K562 (cell line): ENCODE data around the gene TMEM131.

Experiments used
- GATA2 ChIP-seq: sonication (generic); formaldehyde crosslinking; IDR thresholded peaks from 2 replicates; pipeline ENCODE4 v1.4.0; 2020; ENCODE audit warnings: mild to moderate bottlenecking, missing genetic modification reagents
- MAFK ChIP-seq: IDR thresholded peaks from 2 replicates; pipeline ENCODE4 v1.6.1; 2011; ENCODE audit warnings: low read length, improper control_type of control experiment
- NFIC ChIP-seq: fragments of 450-650 bp; IDR thresholded peaks from 2 replicates; pipeline ENCODE4 v1.6.1; 2017; ENCODE audit warnings: mild to moderate bottlenecking, inconsistent platforms
- NRF1 ChIP-seq, 2 experiments: fragments of 450-650 bp; IDR thresholded peaks in 1 of 2; conservative IDR thresholded peaks in 1 of 2; 2 replicates each; pipeline ENCODE4 v1.6.1; 2014; ENCODE audit warnings: mild to moderate bottlenecking in 2 of 2
- RB1 ChIP-seq: fragments of 450-650 bp; IDR thresholded peaks from 2 replicates; pipeline ENCODE4 v1.6.1; 2017; ENCODE audit warnings: low read depth, mild to moderate bottlenecking
- TAF1 ChIP-seq: IDR thresholded peaks from 2 replicates; pipeline ENCODE4 v1.6.1; 2011; ENCODE audit warnings: mild to moderate bottlenecking, low read length, moderate library complexity; ENCODE audit not compliant: insufficient read depth, control insufficient read depth, severe bottlenecking; ENCODE audit errors: extremely low read depth
- ZNF57 ChIP-seq: fragments of 450-650 bp; formaldehyde crosslinking; IDR thresholded peaks from 2 replicates; pipeline ENCODE4 v1.4.0; 2020; ENCODE audit warnings: mild to moderate bottlenecking, moderate library complexity
- TF ChIP-seq, protein P1 (sequence below): sonication (generic); formaldehyde crosslinking; IDR thresholded peaks from 2 replicates; pipeline ENCODE4 v1.8.0; 2023; ENCODE audit warnings: mild to moderate bottlenecking, missing genetic modification reagents
- TF ChIP-seq, protein P2 (sequence below), 3 experiments: IDR thresholded peaks in 2 of 3; conservative IDR thresholded peaks in 1 of 3; 2 replicates each; pipeline ENCODE4 v1.5.1; 2011 to 2012; ENCODE audit warnings: low read length in 3 of 3, mild to moderate bottlenecking in 3 of 3, control low read depth in 2 of 3, improper control_type of control experiment in 1 of 3, inconsistent platforms in 1 of 3, low read depth in 1 of 3, mixed read lengths in 1 of 3, moderate library complexity in 1 of 3; ENCODE audit not compliant: insufficient read depth in 2 of 3
- TF ChIP-seq, protein P3 (sequence below), 2 experiments: fragments of 450-650 bp; formaldehyde crosslinking in 1 of 2; IDR thresholded peaks; 2 replicates each; pipeline versions ENCODE4 v1.4.0 to v1.6.1; 2014 to 2020; ENCODE audit warnings: mild to moderate bottlenecking in 2 of 2, borderline replicate concordance in 1 of 2, low read depth in 1 of 2
- TF ChIP-seq, protein P4 (sequence below): fragments of 450-650 bp; formaldehyde crosslinking; IDR thresholded peaks from 2 replicates; pipeline ENCODE4 v1.4.0; 2022; ENCODE audit warnings: missing genetic modification characterization

DNA sequence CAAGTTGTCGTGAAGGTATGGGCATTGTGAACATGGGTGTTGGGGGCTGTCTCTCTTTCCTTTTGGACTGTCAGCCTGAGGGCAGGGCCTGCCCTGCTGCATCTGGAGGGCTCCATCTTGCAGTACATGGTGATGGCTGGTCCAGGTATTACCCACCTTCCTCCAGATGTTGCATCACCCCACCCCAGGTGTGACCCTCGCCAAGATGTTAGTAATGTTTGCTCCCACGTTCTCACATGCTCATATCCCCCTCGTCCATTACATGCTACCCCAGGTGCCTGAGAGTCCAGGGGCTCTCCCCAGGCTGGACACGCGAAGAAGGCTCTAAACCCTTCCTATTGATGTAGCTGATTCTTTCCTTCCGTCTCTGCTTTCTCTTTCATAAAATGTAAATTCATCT lies 268.5 kb downstream of the TMEM131 start:
- TF ChIP-seq NFIC (no peak), NRF1 (conservative IDR thresholded peaks at IDR 0.05 in 1 of 2, IDR thresholded peaks at IDR 0.05 in 1 of 2) (no peak), ZNF57 (CRISPR knock-in tag) (no peak), GATA2 (no peak), RB1 (no peak), MAFK (no peak), TAF1 (no peak)
- TF ChIP-seq, protein P1, sequence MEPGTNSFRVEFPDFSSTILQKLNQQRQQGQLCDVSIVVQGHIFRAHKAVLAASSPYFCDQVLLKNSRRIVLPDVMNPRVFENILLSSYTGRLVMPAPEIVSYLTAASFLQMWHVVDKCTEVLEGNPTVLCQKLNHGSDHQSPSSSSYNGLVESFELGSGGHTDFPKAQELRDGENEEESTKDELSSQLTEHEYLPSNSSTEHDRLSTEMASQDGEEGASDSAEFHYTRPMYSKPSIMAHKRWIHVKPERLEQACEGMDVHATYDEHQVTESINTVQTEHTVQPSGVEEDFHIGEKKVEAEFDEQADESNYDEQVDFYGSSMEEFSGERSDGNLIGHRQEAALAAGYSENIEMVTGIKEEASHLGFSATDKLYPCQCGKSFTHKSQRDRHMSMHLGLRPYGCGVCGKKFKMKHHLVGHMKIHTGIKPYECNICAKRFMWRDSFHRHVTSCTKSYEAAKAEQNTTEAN (CRISPR knock-in tag): no peak
- TF ChIP-seq, protein P2, sequence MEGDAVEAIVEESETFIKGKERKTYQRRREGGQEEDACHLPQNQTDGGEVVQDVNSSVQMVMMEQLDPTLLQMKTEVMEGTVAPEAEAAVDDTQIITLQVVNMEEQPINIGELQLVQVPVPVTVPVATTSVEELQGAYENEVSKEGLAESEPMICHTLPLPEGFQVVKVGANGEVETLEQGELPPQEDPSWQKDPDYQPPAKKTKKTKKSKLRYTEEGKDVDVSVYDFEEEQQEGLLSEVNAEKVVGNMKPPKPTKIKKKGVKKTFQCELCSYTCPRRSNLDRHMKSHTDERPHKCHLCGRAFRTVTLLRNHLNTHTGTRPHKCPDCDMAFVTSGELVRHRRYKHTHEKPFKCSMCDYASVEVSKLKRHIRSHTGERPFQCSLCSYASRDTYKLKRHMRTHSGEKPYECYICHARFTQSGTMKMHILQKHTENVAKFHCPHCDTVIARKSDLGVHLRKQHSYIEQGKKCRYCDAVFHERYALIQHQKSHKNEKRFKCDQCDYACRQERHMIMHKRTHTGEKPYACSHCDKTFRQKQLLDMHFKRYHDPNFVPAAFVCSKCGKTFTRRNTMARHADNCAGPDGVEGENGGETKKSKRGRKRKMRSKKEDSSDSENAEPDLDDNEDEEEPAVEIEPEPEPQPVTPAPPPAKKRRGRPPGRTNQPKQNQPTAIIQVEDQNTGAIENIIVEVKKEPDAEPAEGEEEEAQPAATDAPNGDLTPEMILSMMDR (IDR thresholded peaks at IDR 0.05 in 2 of 3, conservative IDR thresholded peaks at IDR 0.05 in 1 of 3; ENCODE audit: insufficient read depth in 2 of 3, low read depth in 1 of 3, low read length in 3 of 3): no peak
- TF ChIP-seq, protein P3, sequence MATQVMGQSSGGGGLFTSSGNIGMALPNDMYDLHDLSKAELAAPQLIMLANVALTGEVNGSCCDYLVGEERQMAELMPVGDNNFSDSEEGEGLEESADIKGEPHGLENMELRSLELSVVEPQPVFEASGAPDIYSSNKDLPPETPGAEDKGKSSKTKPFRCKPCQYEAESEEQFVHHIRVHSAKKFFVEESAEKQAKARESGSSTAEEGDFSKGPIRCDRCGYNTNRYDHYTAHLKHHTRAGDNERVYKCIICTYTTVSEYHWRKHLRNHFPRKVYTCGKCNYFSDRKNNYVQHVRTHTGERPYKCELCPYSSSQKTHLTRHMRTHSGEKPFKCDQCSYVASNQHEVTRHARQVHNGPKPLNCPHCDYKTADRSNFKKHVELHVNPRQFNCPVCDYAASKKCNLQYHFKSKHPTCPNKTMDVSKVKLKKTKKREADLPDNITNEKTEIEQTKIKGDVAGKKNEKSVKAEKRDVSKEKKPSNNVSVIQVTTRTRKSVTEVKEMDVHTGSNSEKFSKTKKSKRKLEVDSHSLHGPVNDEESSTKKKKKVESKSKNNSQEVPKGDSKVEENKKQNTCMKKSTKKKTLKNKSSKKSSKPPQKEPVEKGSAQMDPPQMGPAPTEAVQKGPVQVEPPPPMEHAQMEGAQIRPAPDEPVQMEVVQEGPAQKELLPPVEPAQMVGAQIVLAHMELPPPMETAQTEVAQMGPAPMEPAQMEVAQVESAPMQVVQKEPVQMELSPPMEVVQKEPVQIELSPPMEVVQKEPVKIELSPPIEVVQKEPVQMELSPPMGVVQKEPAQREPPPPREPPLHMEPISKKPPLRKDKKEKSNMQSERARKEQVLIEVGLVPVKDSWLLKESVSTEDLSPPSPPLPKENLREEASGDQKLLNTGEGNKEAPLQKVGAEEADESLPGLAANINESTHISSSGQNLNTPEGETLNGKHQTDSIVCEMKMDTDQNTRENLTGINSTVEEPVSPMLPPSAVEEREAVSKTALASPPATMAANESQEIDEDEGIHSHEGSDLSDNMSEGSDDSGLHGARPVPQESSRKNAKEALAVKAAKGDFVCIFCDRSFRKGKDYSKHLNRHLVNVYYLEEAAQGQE (IDR thresholded peaks at IDR 0.05; ENCODE audit: borderline replicate concordance): no peak
- TF ChIP-seq, protein P3 (CRISPR knock-in tag; IDR thresholded peaks at IDR 0.05; ENCODE audit: low read depth): no peak
- TF ChIP-seq, protein P4, sequence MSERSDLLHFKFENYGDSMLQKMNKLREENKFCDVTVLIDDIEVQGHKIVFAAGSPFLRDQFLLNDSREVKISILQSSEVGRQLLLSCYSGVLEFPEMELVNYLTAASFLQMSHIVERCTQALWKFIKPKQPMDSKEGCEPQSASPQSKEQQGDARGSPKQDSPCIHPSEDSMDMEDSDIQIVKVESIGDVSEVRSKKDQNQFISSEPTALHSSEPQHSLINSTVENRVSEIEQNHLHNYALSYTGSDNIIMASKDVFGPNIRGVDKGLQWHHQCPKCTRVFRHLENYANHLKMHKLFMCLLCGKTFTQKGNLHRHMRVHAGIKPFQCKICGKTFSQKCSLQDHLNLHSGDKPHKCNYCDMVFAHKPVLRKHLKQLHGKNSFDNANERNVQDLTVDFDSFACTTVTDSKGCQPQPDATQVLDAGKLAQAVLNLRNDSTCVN (CRISPR knock-in tag): no peak
